DOHH2 (cell line): ENCODE results near the gene ZMYND8.

Source experiments
- H3F3A ChIP-seq: fragments of 200-600 bp; sonication (generic), shearing (Covaris generic); 2 replicates; pipeline ENCODE4 v1.6.0; 2016; ENCODE audit warnings: antibody characterized with exemption, mild to moderate bottlenecking; ENCODE audit not compliant: control insufficient read depth, insufficient read depth
- H3K27ac ChIP-seq: fragments of 200-600 bp; sonication (generic); 2 replicates; pipeline ENCODE4 v1.5.1; 2014; ENCODE audit warnings: low read depth, mild to moderate bottlenecking, low read length, moderate library complexity
- H3K27me3 ChIP-seq: fragments of 200-600 bp; sonication (generic); 2 replicates; pipeline ENCODE4 v1.6.1; 2014; ENCODE audit warnings: mild to moderate bottlenecking, low read length, mixed read lengths; ENCODE audit not compliant: control insufficient read depth
- H3K36me3 ChIP-seq: fragments of 200-600 bp; sonication (generic); 2 replicates; pipeline ENCODE4 v1.6.1; 2014; ENCODE audit warnings: mild to moderate bottlenecking, low read length, moderate library complexity, mixed read lengths; ENCODE audit not compliant: control insufficient read depth
- H3K4me1 ChIP-seq: fragments of 200-600 bp; sonication (generic); 2 replicates; pipeline ENCODE4 v1.6.1; 2014; ENCODE audit warnings: mild to moderate bottlenecking, low read length, mixed read lengths; ENCODE audit not compliant: control insufficient read depth
- H3K4me2 ChIP-seq: fragments of 200-600 bp; sonication (generic); 2 replicates; pipeline ENCODE4 v1.6.0; 2014; ENCODE audit warnings: mild to moderate bottlenecking, low read length, moderate library complexity
- H3K4me3 ChIP-seq: fragments of 200-600 bp; sonication (generic); 2 replicates; pipeline ENCODE4 v1.5.1; 2014; ENCODE audit warnings: mild to moderate bottlenecking, low read length, mixed read lengths
- H3K79me2 ChIP-seq: fragments of 200-600 bp; sonication (generic); 2 replicates; pipeline ENCODE4 v1.6.1; 2014; ENCODE audit warnings: mild to moderate bottlenecking, low read length, mixed read lengths; ENCODE audit not compliant: control insufficient read depth
- H3K9me2 ChIP-seq: fragments of 200-600 bp; sonication (generic); replicated peaks from 2 replicates; pipeline ENCODE4 v1.6.1; 2014; ENCODE audit warnings: mild to moderate bottlenecking, low read length, mixed read lengths; ENCODE audit not compliant: control insufficient read depth
- H3K9me3 ChIP-seq: fragments of 200-600 bp; sonication (generic); 2 replicates; pipeline ENCODE4 v1.6.1; 2014; ENCODE audit warnings: antibody characterized with exemption, low read length, mixed read lengths; ENCODE audit not compliant: control insufficient read depth, insufficient read depth
- H4K20me1 ChIP-seq: fragments of 200-600 bp; sonication (generic); 2 replicates; pipeline ENCODE4 v1.6.0; 2014; ENCODE audit warnings: low read depth, mild to moderate bottlenecking, antibody characterized with exemption, low read length, moderate library complexity; ENCODE audit not compliant: control insufficient read depth, insufficient read depth
- EZH2phosphoT487 ChIP-seq: fragments of 200-600 bp; sonication (generic); IDR thresholded peaks from 2 replicates; pipeline ENCODE4 v1.6.1; 2017; ENCODE audit warnings: borderline replicate concordance, mild to moderate bottlenecking, antibody characterized with exemption, low read length, moderate library complexity, mixed read lengths
- TF ChIP-seq, protein P1 (sequence below): fragments of 200-600 bp; sonication (generic); IDR thresholded peaks from one replicate; pipeline ENCODE4 v1.5.1; 2014; ENCODE audit warnings: antibody characterized with exemption, mild to moderate bottlenecking, low read depth, low read length; ENCODE audit not compliant: poor library complexity, severe bottlenecking

ZMYND8 gene

DNA sequence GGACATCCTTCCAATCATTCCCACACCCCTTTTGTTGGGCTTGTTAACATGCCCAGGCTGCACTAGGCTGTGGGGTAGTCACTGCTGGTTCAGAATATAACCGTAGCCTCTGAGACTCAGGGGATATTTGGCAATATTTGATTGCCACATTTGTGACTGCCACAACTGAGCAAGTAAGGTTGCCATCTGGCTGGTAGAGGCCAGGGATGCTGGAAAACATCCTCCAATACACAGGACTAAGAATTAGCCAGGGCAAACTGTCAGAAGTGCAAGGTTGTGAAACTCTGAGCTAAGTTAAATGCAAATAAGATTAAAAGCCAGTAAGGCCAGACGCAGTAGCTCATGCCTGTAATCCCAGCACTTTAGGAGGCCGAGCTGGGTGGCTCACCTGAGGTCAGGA lies 112.0 kb downstream of the ZMYND8 start:
- H3K27me3 ChIP-seq = no peaks in the 10 kb centered on the region
- no peaks in the 10 kb centered on the region for H3K9me3 ChIP-seq
- no peaks in the 10 kb centered on the region for H3K4me1 ChIP-seq
- no peak overlapping the region for H3K27ac ChIP-seq
- peaks cover 78% of the 10 kb centered on the region for H3K36me3 ChIP-seq
- H3K79me2 ChIP-seq = peaks cover 25% of the 10 kb centered on the region
- H3K4me3 ChIP-seq = no peak overlapping the region
- no peaks in the 10 kb centered on the region for H3K9me2 ChIP-seq
- TF ChIP-seq, protein P1, sequence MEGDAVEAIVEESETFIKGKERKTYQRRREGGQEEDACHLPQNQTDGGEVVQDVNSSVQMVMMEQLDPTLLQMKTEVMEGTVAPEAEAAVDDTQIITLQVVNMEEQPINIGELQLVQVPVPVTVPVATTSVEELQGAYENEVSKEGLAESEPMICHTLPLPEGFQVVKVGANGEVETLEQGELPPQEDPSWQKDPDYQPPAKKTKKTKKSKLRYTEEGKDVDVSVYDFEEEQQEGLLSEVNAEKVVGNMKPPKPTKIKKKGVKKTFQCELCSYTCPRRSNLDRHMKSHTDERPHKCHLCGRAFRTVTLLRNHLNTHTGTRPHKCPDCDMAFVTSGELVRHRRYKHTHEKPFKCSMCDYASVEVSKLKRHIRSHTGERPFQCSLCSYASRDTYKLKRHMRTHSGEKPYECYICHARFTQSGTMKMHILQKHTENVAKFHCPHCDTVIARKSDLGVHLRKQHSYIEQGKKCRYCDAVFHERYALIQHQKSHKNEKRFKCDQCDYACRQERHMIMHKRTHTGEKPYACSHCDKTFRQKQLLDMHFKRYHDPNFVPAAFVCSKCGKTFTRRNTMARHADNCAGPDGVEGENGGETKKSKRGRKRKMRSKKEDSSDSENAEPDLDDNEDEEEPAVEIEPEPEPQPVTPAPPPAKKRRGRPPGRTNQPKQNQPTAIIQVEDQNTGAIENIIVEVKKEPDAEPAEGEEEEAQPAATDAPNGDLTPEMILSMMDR = no peak
- no peaks in the 10 kb centered on the region for H4K20me1 ChIP-seq
- no peak overlapping the region for H3K4me2 ChIP-seq
- no peaks in the 10 kb centered on the region for H3F3A ChIP-seq

DNA sequence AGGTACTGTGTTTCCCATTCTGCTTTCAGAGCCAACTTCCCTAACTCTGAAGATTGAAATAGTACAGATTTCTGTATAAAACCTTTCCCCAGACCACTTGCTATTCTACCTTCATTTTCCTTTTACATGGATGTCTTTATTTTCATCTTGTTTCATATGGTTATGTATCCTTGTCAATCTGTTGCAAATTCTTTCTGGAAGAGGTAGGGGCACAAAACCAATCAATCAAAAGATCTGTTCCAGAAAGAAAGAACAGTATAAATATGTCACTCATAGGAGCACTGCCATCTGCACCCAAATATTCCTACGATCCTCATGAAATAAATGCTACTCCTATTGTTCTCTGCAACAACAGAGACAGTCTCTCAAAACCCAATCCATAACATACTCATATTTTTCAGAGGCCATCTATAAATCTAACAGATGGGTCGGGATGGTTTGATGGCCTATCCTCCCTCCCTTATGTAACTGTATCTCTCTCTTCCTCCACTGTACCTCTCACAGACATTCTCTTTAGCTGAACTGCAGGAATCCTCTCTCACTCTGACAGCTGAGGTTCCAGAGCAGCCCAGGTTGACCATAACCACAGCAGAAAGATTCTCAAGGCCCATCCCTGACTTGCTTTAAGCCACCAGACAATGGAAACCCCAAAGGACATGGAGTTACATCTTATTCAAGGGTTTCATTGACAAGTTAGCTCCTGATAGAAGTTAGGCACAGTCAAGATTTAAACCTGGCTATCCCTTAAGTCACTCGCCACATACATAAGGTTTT lies 112.8 kb downstream of the ZMYND8 start:
- Histone ChIP-seq H3K4me3 (no peak overlapping the region), H3K9me2 (no peaks in the 10 kb centered on the region), H4K20me1 (no peaks in the 10 kb centered on the region), H3K4me2 (no peak overlapping the region), H3F3A (no peaks in the 10 kb centered on the region), H3K36me3 (peaks cover 78% of the 10 kb centered on the region), H3K27me3 (no peaks in the 10 kb centered on the region), H3K27ac (no peak overlapping the region), H3K9me3 (no peaks in the 10 kb centered on the region), H3K79me2 (peaks cover 25% of the 10 kb centered on the region), H3K4me1 (no peaks in the 10 kb centered on the region)
- TF ChIP-seq, protein P1 = no peak
- TF ChIP-seq EZH2phosphoT487 = no peak

DNA sequence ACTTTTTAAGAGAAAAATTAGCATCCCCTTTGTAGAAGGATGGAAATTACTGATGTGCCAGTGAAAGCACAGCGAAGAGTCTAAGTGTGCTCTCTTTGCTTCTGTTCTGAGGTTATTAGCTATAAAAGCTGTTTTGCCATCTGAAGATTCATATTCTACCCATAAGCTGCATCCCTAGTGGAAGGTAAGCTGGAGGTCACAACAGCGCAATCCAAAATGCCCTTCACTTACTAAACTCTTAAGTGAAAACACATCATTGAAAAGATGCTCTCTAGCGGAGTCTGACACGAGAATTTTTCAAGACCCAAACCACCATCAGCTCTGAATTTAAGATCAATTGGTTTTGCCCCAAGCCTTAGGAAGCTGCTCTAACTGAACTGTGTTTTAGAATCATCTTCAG lies 113.5 kb downstream of the ZMYND8 start:
- no peaks in the 10 kb centered on the region for H3K4me1 ChIP-seq
- H4K20me1 ChIP-seq = no peaks in the 10 kb centered on the region
- H3F3A ChIP-seq = no peaks in the 10 kb centered on the region
- H3K9me3 ChIP-seq = no peaks in the 10 kb centered on the region
- no peak overlapping the region for H3K4me2 ChIP-seq
- TF ChIP-seq EZH2phosphoT487 = no peak
- TF ChIP-seq, protein P1 = no peak
- H3K27me3 ChIP-seq = no peaks in the 10 kb centered on the region
- H3K9me2 ChIP-seq = no peaks in the 10 kb centered on the region
- H3K4me3 ChIP-seq = no peak overlapping the region
- peaks cover 78% of the 10 kb centered on the region for H3K36me3 ChIP-seq
- no peak overlapping the region for H3K27ac ChIP-seq
- peaks cover 25% of the 10 kb centered on the region for H3K79me2 ChIP-seq
